Neutrophil (primary cell): ENCODE measurements around the gene ARHGDIA.

Source experiments
- H3K27ac ChIP-seq: fragments of 200-600 bp; sonication (generic); 2 replicates; pipeline ENCODE4 v1.5.1; 2016; ENCODE audit warnings: mild to moderate bottlenecking, moderate library complexity
- H3K27me3 ChIP-seq: fragments of 200-600 bp; sonication (generic); 2 replicates; pipeline ENCODE4 v1.6.0; 2016; ENCODE audit warnings: mild to moderate bottlenecking
- H3K36me3 ChIP-seq: fragments of 200-600 bp; sonication (generic); 2 replicates; pipeline ENCODE4 v1.5.1; 2017
- H3K4me1 ChIP-seq, 2 experiments: fragments of 200-600 bp in 1 of 2; sonication (generic) in 1 of 2; 1 replicate in 1 of 2; 2 replicates in 1 of 2; pipeline versions ENCODE4 v1.5.1 to v1.6.1; 2013 to 2016; ENCODE audit warnings: low read depth in 1 of 2, low read length in 1 of 2, mild to moderate bottlenecking in 1 of 2, moderate library complexity in 1 of 2; ENCODE audit not compliant: control insufficient read depth in 1 of 2, insufficient read depth in 1 of 2
- H3K4me3 ChIP-seq, 2 experiments: fragments of 200-600 bp in 1 of 2; sonication (generic) in 1 of 2; 1 replicate in 1 of 2; 2 replicates in 1 of 2; pipeline ENCODE4 v1.5.1; 2013 to 2016; ENCODE audit warnings: low read depth in 1 of 2, low read length in 1 of 2, mild to moderate bottlenecking in 1 of 2, moderate library complexity in 1 of 2
- H3K9me3 ChIP-seq: fragments of 200-600 bp; sonication (generic); 2 replicates; pipeline ENCODE4 v1.5.1; 2016
- CTCF ChIP-seq: fragments of 200-600 bp; sonication (generic); IDR thresholded peaks from 2 replicates; pipeline ENCODE4 v1.5.1; 2016; ENCODE audit warnings: antibody characterized with exemption

Gene ARHGDIA

GRCh38 chr17:81822996-81823819, 47.9 kb downstream of the ARHGDIA start:
- TF ChIP-seq CTCF: no peak
- no peaks in the 10 kb centered on the region for H3K27me3 ChIP-seq
- no peak overlapping the region for H3K4me3 ChIP-seq
- no peak overlapping the region for H3K27ac ChIP-seq
- peaks cover 31% of the 10 kb centered on the region for H3K36me3 ChIP-seq
- no peaks in the 10 kb centered on the region for H3K9me3 ChIP-seq
- peaks cover 18 to 20% of the 10 kb centered on the region in 2 experiments for H3K4me1 ChIP-seq

GRCh38 chr17:81822312-81822637, 48.9 kb downstream of the ARHGDIA start:
- Histone ChIP-seq H3K9me3 (no peaks in the 10 kb centered on the region), H3K36me3 (peaks cover 31% of the 10 kb centered on the region)
- TF ChIP-seq CTCF: no peak

GRCh38 chr17:81821603-81822311, 49.4 kb downstream of the ARHGDIA start:
- no peak overlapping the region for H3K27ac ChIP-seq
- H3K27me3 ChIP-seq: no peaks in the 10 kb centered on the region
- peaks cover 31% of the 10 kb centered on the region for H3K36me3 ChIP-seq
- no peaks in the 10 kb centered on the region for H3K9me3 ChIP-seq
- H3K4me3 ChIP-seq: no peak overlapping the region
- peaks cover 18 to 20% of the 10 kb centered on the region in 2 experiments for H3K4me1 ChIP-seq
- TF ChIP-seq CTCF: no peak

More at GRCh38 chr17:81822312-81822637, 48.9 kb downstream of the ARHGDIA start:
- Histone ChIP-seq H3K4me1 (peaks cover 18 to 20% of the 10 kb centered on the region in 2 experiments), H3K4me3 (no peak overlapping the region), H3K27ac (no peak overlapping the region), H3K27me3 (no peaks in the 10 kb centered on the region)

- Histone ChIP-seq H3K27ac (no peak overlapping the region), H3K4me3 (no peak overlapping the region), H3K27me3 (no peaks in the 10 kb centered on the region), H3K9me3 (no peaks in the 10 kb centered on the region), H3K4me1 (peaks cover 17 to 18% of the 10 kb centered on the region in 2 experiments), H3K36me3 (peaks cover 31% of the 10 kb centered on the region)
- no peak for TF ChIP-seq CTCF
Observed at GRCh38 chr17:81821147-81821546, 50.0 kb downstream of the ARHGDIA start.

- no peaks in the 10 kb centered on the region for H3K27me3 ChIP-seq
- no peaks in the 10 kb centered on the region for H3K9me3 ChIP-seq
- no peak overlapping the region for H3K4me3 ChIP-seq
- TF ChIP-seq CTCF: no peak
- no peak overlapping the region for H3K27ac ChIP-seq
- H3K4me1 ChIP-seq: peaks cover 10 to 13% of the 10 kb centered on the region in 2 experiments
- H3K36me3 ChIP-seq: peaks cover 31% of the 10 kb centered on the region
Observed at GRCh38 chr17:81819708-81820107, 51.4 kb downstream of the ARHGDIA start.
